ENCODE data around the gene GALNT10.

DNA sequence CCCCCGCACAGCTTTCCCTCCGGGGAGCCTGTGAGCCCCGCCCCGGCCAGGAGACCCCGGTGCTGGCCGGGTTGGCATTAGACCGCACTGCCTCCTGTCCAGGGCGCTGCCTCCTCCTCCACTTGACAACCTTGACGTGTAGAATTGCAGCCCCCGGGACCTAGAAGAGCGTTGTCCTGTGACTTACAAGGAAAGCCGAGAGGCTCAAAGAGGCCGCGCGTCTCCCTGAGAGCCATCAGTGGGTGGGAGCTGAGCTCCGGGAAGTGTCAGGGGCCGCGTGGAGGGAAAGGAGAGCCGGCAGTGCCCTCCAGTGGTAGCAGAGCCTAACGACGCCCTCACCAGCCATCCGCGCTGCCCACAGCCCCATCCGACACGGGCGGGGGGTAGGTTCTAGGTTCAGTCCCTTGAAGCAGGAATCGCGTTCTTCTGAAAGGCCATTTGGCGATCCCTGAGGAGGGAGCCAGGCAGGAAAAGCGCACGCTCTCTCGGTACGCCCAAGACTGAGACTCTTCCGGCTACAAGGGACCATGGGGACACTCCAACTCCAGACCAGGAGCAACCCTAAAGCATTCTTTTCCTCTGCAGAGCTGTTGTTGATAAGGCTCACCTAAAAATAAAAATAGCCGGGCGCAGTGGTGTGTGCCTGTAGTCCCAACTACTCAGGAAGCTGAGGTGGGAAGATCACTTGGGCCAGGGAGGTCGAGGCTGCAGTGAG lies 214.7 kb downstream of the GALNT10 start:
- TF ChIP-seq CTCF (IDR thresholded peaks at IDR 0.05; ENCODE audit: insufficient read depth, low read depth, low read length) (peak; percentile 69), EZH2 (IDR thresholded peaks at IDR 0.05; ENCODE audit: insufficient read depth, low read length) (no peak)
